RWPE2 (cell line): ENCODE data around the gene LRRC56.

Experiments
- ATAC-seq: fragments of 200-7000 bp; cut with Tn5 transposase; 3 replicates; pipeline ENCODE4 v1.9.1; 2021; ENCODE audit warnings: low read depth
- DNase-seq: peaks from one replicate; pipeline ENCODE4 v3.0.0-alpha.2; 2020; ENCODE audit warnings: low spot score
- H3K27ac ChIP-seq: fragments of 450-650 bp; 2 replicates; pipeline ENCODE4 v1.5.1; 2017; ENCODE audit warnings: mild to moderate bottlenecking; ENCODE audit not compliant: poor library complexity, severe bottlenecking
- H3K27me3 ChIP-seq: fragments of 250-450 bp; sonication (Bioruptor Pico); 2 replicates; pipeline ENCODE4 v1.5.1; 2021; ENCODE audit warnings: mild to moderate bottlenecking, moderate library complexity; ENCODE audit not compliant: insufficient read depth, poor library complexity, severe bottlenecking
- H3K36me3 ChIP-seq: fragments of 250-450 bp; sonication (Bioruptor Pico); 2 replicates; pipeline ENCODE4 v1.5.1; 2020; ENCODE audit warnings: low read depth, mild to moderate bottlenecking, moderate library complexity
- H3K4me1 ChIP-seq: fragments of 250-450 bp; sonication (Bioruptor Pico); 2 replicates; pipeline ENCODE4 v1.5.1; 2021; ENCODE audit warnings: mild to moderate bottlenecking, moderate library complexity; ENCODE audit not compliant: insufficient read depth, poor library complexity, severe bottlenecking
- H3K4me3 ChIP-seq: fragments of 250-450 bp; sonication (Bioruptor Pico); 2 replicates; pipeline ENCODE4 v1.5.1; 2021; ENCODE audit warnings: mild to moderate bottlenecking, moderate library complexity; ENCODE audit not compliant: severe bottlenecking
- H3K9me3 ChIP-seq: fragments of 250-450 bp; sonication (Bioruptor Pico); 2 replicates; pipeline ENCODE4 v1.5.1; 2021; ENCODE audit warnings: mild to moderate bottlenecking, moderate library complexity; ENCODE audit not compliant: severe bottlenecking
- CTCF ChIP-seq: fragments of 450-650 bp; IDR thresholded peaks from one replicate; pipeline ENCODE4 v1.5.1; 2017; ENCODE audit warnings: mild to moderate bottlenecking, moderate library complexity; ENCODE audit not compliant: poor library complexity, severe bottlenecking

LRRC56 gene

GRCh38 chr11:596374-596773 lies 59.0 kb downstream of the LRRC56 start:
- Histone ChIP-seq H3K36me3 (peaks cover 90% of the 10 kb centered on the region), H3K27me3 (no peaks in the 10 kb centered on the region), H3K4me3 (no peak overlapping the region), H3K9me3 (no peaks in the 10 kb centered on the region), H3K4me1 (no peaks in the 10 kb centered on the region), H3K27ac (no peak overlapping the region)
- ATAC-seq, result no peak
- no peak for TF ChIP-seq CTCF
- DNase-seq, result no peak

GRCh38 chr11:597166-597725 lies 59.9 kb downstream of the LRRC56 start:
- no peak for TF ChIP-seq CTCF
- Histone ChIP-seq H3K4me1 (no peaks in the 10 kb centered on the region), H3K27ac (no peak overlapping the region), H3K4me3 (no peak overlapping the region), H3K9me3 (no peaks in the 10 kb centered on the region), H3K27me3 (no peaks in the 10 kb centered on the region), H3K36me3 (peaks cover 89% of the 10 kb centered on the region)
- DNase-seq (peak; percentile 47), ATAC-seq (no peak)

DNA sequence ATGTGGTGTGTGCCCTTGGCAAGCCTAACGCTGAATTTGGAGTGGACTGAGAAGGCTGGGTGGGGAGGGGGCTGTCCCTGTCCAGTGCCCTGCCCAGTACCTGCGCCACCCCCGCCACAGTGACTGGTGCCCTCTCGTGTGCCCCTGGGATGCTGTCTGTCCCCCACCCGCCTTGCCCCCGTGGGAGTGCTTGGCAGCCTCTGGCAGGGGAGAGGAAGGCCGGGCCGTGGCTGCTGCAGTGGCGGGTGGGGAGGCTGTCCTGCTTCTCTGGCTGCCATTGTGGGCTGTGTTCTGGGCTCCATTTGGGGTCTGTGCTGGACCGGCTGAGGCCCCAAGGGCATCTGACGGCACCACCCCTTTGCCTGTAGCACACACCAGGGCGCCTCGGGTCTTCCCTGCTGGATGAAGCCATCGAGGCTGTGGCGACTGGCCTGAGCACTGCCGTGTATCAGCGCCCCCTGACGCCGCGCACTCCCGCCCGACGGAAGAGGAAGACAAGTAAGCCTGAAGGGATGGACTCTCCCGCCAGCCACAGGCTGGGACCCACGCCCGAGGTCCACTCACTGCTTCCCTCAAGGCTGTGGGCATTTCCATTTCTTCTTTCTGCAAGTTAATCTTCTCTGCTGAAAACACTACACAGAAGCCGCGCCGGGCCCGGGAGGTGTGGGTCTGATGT lies 60.8 kb downstream of the LRRC56 start:
- Histone ChIP-seq H3K9me3 (no peaks in the 10 kb centered on the region), H3K36me3 (peaks cover 89% of the 10 kb centered on the region), H3K27me3 (no peaks in the 10 kb centered on the region), H3K4me3 (no peak overlapping the region), H3K27ac (no peak overlapping the region), H3K4me1 (no peaks in the 10 kb centered on the region)
- DNase-seq (peak; percentile 68), ATAC-seq (no peak)
- no peak for TF ChIP-seq CTCF

- H3K9me3 ChIP-seq, result no peaks in the 10 kb centered on the region
- H3K27ac ChIP-seq, result no peak overlapping the region
- no peak for TF ChIP-seq CTCF
- H3K36me3 ChIP-seq, result peaks cover 87% of the 10 kb centered on the region
- peak; percentile 49 for DNase-seq
- no peak for ATAC-seq
- no peaks in the 10 kb centered on the region for H3K27me3 ChIP-seq
- no peak overlapping the region for H3K4me3 ChIP-seq
- no peaks in the 10 kb centered on the region for H3K4me1 ChIP-seq
Measured at GRCh38 chr11:601573-602245, 64.4 kb downstream of the LRRC56 start.

DNA sequence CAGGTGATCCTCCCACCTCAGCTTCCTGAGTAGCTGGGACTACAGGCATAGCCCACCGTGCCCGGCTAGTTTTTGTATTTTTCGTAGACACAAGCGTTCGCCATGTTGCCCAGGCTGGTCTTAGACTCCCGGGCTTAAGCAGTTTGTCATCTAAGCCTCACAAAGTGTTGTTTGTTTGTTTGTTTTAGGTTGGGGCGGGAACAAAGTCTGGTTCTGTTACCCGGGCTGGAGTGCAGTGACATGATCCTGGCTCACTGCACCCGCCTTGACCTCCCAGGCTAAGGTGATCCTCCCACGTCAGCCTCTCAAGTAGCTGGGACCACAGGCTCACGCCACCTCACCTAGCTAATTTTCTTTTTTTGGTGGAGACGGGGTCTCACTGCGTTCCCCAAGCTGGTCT lies 65.8 kb downstream of the LRRC56 start:
- TF ChIP-seq CTCF, result no peak
- no peaks in the 10 kb centered on the region for H3K27me3 ChIP-seq
- no peaks in the 10 kb centered on the region for H3K9me3 ChIP-seq
- H3K36me3 ChIP-seq, result peaks cover 92% of the 10 kb centered on the region
- no peak overlapping the region for H3K4me3 ChIP-seq
- H3K27ac ChIP-seq, result no peak overlapping the region
- H3K4me1 ChIP-seq, result no peaks in the 10 kb centered on the region
- ATAC-seq (no peak), DNase-seq (no peak)
